ENCODE results near the gene SLIT3. TPM values are rescaled to one million over a fixed set of nuclear protein-coding genes. Genes with fewer than 3 reads are reported as not detected.

The SLIT3 gene
- total RNA-seq, 1 experiment from 2014 or later, result 0.92 TPM

DNA sequence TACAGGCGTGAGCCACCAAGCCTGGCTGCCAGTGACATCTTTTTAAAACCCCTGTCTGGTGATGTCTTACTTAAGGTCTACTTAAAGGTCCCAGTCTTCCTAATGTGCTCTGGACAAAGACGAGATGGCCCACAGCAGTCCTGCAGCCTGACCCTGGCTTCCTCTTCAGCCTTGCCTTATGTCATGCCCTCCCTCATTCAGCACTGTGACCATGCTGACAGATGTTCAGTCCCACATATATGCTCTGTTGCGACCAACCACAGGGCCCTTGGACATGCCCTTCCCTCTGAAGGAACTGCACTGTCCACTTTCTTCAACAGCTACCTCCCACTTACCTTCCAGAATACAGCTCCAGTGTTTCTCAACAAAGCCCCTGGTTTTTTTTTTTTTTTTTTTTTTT is 548.9 kb downstream of the SLIT3 start:
- H3K9me3 Mint-ChIP-seq, result no peaks in the 10 kb centered on the region
- Histone ChIP-seq H2BK12ac (ENCODE audit: insufficient read length, low read depth, low read length) (no peak overlapping the region), H3K23ac (ENCODE audit: insufficient read length, low read depth, low read length) (no peak overlapping the region), H2BK5ac (ENCODE audit: insufficient read length, low read length) (no peak overlapping the region), H3K4me1 (ENCODE audit: insufficient read depth, low read length) (peaks cover 7% of the 10 kb centered on the region; the same call in 1 of the 2 replicates), H2AFZ (ENCODE audit: low read length) (no peak overlapping the region), H3K9ac (ENCODE audit: extremely low read depth, insufficient read length, low read length) (no peak overlapping the region), H4K20me1 (ENCODE audit: control insufficient read depth, insufficient read depth, insufficient read length) (no peaks in the 10 kb centered on the region), H3K79me2 (ENCODE audit: insufficient read depth, low read length) (no peaks in the 10 kb centered on the region), H2AK5ac (ENCODE audit: insufficient read length, low read length) (no peak overlapping the region), H4K91ac (ENCODE audit: insufficient read length, low read depth, low read length) (no peak overlapping the region), H3K79me1 (ENCODE audit: insufficient read depth, low read depth, low read length, poor library complexity, severe bottlenecking) (no peaks in the 10 kb centered on the region), H3T11ph (ENCODE audit: low read length) (no peak overlapping the region), H3K9me3 (ENCODE audit: control insufficient read depth, low read depth, low read length) (no peaks in the 10 kb centered on the region), H3K23me2 (ENCODE audit: insufficient read length, low read depth, low read length, poor library complexity, severe bottlenecking) (no peaks in the 10 kb centered on the region), H2BK20ac (ENCODE audit: low read depth, low read length, poor library complexity, severe bottlenecking) (no peak overlapping the region), H2BK15ac (ENCODE audit: low read depth, low read length) (no peak overlapping the region), H3K4me2 (ENCODE audit: insufficient read depth, insufficient read length, low read length) (no peak overlapping the region), H4K5ac (ENCODE audit: insufficient read length, low read depth, low read length) (no peak overlapping the region), H3K56ac (ENCODE audit: insufficient read length, low read depth, low read length) (no peak overlapping the region), H3K14ac (ENCODE audit: insufficient read depth, low read length) (no peak overlapping the region), H3K27me3 (ENCODE audit: insufficient read depth, low read length) (no peaks in the 10 kb centered on the region), H3K4ac (ENCODE audit: low read depth, low read length) (no peak overlapping the region), H3K18ac (ENCODE audit: insufficient read length, low read depth, low read length) (no peak overlapping the region), H2BK120ac (ENCODE audit: low read depth, low read length, poor library complexity, severe bottlenecking) (no peak overlapping the region), H4K8ac (replicated peaks; ENCODE audit: insufficient read length, low read depth, low read length) (no peak overlapping the region), H3K27ac (ENCODE audit: insufficient read length, low read depth, low read length) (no peak overlapping the region)
- no peaks in the 10 kb centered on the region for H3K36me3 Mint-ChIP-seq (ENCODE audit: insufficient read depth in 1 of 3, low read depth in 3 of 3)
- TF ChIP-seq, protein P1, sequence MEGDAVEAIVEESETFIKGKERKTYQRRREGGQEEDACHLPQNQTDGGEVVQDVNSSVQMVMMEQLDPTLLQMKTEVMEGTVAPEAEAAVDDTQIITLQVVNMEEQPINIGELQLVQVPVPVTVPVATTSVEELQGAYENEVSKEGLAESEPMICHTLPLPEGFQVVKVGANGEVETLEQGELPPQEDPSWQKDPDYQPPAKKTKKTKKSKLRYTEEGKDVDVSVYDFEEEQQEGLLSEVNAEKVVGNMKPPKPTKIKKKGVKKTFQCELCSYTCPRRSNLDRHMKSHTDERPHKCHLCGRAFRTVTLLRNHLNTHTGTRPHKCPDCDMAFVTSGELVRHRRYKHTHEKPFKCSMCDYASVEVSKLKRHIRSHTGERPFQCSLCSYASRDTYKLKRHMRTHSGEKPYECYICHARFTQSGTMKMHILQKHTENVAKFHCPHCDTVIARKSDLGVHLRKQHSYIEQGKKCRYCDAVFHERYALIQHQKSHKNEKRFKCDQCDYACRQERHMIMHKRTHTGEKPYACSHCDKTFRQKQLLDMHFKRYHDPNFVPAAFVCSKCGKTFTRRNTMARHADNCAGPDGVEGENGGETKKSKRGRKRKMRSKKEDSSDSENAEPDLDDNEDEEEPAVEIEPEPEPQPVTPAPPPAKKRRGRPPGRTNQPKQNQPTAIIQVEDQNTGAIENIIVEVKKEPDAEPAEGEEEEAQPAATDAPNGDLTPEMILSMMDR (conservative IDR thresholded peaks at IDR 0.05), result no peak
- no CpG with 5 or more reads among the region's 3 CpGs for WGBS (ENCODE audit: extremely low coverage, insufficient read length, low lambda C conversion rate)
- H3K4me3 Mint-ChIP-seq, result no peak overlapping the region
- H3K27ac Mint-ChIP-seq, result peak overlapping the region in 1 of 3 experiments; percentile 18; a peak in 1 of 7 replicates
- H3K27me3 Mint-ChIP-seq (ENCODE audit: low read depth), result peaks cover 46% of the 10 kb centered on the region
- H3K4me1 Mint-ChIP-seq, result peaks cover 12 to 13% of the 10 kb centered on the region in 2 experiments
- DNase-seq, result no peak
